NCI-H82 (cell line): ENCODE results near the gene GRK6.

Source experiments
- DNase-seq: peaks from one replicate; lab custom pipeline; 2025; lab: John Stamatoyannopoulos, UW

Gene GRK6

DNA sequence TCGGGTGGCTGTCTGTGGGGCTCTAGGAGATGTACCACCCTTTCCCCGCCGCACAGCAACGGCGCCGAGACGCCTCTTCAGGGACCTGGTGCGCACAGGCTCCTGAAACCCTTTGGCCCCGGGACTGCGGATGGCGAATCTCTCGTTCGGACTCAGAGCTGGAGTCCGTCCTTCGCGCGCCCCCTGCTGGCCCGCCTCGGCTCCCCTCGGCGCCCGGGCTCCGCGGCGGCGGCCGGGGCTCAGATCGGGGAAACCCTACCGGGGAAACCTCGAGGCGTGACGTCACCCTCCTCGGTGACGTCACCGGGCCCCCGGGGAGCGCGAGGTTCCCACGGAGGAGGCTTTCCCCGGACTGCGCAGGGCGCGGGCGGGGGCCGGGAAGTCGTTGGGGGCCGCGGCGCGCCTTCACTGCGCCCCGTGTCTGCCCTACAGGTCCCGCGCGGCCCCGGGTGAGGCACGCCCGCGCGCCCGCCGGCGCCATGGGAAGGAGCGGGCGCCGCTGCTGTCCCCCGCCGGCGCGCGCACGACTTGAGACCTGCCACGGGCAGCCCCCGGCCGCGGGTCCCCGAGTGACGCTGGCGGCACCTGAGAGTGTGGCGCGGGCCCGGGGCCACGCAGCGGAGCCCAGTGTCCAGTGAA, 28.0 kb downstream of the GRK6 start:
- DNase-seq: peak; percentile 88

DNA sequence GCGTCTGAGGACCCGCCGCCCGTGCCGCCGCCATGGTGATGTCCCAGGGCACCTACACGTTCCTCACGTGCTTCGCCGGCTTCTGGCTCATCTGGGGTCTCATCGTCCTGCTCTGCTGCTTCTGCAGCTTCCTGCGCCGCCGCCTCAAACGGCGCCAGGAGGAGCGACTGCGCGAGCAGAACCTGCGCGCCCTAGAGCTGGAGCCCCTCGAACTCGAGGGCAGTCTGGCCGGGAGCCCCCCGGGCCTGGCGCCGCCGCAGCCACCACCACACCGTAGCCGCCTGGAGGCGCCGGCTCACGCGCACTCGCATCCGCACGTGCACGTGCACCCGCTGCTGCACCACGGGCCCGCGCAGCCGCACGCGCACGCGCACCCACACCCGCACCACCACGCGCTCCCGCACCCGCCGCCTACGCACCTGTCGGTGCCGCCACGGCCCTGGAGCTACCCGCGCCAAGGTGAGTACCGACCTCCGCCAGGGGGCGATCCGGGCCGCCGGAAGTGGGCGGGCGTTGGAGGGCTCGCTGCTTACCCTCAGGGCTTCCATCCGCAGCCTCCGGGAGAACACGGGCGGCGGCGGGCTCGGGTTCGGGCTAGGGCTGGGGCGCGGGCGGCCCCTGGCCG, 28.7 kb downstream of the GRK6 start:
- peak; percentile 86 for DNase-seq

DNA sequence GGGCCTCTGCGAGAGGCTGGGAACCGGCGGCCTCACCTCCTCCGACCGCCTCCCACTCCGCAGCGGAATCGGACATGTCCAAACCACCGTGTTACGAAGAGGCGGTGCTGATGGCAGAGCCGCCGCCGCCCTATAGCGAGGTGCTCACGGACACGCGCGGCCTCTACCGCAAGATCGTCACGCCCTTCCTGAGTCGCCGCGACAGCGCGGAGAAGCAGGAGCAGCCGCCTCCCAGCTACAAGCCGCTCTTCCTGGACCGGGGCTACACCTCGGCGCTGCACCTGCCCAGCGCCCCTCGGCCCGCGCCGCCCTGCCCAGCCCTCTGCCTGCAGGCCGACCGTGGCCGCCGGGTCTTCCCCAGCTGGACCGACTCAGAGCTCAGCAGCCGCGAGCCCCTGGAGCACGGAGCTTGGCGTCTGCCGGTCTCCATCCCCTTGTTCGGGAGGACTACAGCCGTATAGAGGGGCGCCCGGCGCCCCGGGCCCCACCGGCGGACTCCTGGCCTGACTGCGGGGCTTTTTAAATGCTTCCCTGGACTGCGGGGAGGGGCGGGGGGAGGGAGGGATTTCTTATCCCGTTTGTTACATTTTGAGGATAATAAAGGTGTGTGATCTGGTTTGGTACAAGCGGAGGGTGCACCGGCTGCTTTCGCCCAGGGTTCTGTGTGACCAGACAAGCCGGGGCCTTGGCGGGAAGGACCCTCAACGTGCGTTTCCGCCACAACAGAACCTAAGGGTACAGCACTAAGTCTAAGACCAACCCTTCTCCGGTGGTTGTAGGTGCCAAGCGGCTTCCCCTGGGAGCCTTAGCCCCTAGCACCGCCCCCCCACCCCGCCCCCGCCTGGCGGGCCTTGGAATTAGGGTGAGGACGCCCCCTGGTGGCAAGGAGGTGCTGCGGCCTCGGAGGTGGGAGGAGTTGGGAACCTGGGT, 29.4 kb downstream of the GRK6 start:
- DNase-seq: peak; percentile 95

DNA sequence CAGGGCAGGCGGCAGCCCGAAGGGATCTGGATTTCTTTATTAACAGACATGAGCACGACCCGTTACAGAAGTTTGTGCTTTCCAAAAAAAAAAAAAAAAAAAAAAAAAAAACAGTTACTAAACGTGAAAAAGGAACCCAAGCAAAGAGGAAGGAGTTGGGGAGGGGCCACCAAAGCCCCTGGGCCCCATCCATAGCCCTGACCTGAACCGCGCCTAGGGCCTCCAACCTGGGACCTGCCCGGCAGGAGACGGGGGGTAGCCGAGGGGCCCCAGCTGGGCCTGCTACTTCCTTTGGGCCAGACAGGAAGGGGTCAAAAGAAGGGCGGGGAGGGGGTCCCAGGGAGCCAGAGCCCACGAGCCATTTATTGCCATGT, 30.1 kb downstream of the GRK6 start:
- no peak for DNase-seq

DNA sequence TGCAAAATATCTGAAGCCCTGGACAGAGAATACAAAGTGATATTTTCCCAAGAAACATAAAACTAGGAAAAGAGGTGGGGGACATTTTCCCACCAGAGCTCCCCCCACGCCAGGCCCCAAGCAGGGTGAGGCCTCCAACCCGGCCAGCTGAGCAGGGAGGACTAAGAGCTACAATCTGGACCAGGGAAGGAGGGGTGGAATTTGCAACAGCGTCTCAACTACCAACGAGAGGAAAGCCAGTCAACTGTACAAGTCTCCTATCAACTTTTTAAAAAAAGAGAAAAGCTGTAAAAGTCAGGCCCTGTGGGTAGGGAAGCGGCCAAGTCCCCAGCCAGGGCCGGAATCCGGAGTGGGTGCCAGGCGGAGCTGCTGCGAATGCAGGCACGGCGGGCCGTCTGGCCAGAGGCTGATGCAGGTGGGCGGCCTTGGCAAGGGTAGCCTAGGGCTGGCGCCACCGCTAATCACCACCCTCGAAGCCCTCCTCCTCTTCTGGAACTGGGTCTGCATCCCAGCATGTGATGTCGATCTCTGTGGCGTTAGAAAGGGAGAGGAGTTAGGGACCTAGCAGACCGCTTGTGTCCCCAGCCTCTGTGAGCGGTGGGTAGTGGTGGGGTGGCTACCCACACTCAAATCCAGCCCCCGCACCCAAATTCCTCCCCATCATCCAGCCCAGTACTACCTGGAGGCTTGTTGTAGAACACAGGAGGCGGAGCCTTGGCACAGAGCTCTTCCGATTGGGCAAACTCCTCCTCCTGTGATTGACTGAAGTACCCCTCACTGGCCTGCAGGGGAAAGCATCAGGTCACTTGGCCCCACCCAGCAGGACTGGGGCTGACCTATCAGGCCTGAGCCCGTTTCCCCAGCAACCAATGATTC, 30.7 kb downstream of the GRK6 start:
- peak; percentile 98 for DNase-seq

DNA sequence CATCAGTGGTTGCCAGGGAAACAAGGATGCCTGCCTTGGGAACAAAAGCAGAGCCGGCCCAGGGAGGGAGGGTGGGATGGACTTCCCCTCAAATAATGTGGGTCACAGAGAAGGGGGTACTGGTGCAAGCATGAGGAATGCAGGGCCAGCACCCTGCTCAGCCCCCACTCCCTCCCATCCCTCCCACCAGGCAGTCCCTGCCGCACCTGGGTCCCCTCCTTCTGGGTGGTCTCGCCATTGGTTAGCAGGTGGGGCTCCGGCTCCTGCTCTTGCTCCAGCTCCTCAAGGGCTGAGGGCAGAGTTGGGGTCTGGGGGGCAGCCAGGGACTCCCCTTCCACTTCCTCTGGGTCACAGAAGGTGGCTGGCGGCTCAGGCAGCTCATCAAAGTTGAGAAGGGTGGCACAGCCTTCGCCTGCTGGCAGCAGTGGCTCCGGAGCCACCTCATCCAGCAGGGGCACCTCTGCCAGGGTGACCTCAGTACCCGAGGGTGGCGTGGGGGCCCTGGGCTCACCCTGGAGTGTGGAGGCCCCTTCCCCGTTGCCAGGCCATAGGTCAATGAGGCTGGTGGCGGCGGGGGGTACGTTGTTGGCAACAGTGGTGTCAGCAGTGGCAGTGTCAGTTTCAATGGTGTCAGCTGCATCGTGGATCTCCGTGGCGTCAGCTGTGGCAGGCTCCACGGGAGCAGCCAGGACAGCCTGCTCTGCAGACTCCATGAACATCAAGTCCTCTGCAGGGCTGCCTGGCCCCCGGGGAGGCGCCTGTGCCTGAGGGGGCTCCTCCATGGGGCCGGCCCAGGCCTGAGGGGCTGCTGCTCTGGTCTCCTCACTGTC, 31.6 kb downstream of the GRK6 start:
- DNase-seq: no peak

DNA sequence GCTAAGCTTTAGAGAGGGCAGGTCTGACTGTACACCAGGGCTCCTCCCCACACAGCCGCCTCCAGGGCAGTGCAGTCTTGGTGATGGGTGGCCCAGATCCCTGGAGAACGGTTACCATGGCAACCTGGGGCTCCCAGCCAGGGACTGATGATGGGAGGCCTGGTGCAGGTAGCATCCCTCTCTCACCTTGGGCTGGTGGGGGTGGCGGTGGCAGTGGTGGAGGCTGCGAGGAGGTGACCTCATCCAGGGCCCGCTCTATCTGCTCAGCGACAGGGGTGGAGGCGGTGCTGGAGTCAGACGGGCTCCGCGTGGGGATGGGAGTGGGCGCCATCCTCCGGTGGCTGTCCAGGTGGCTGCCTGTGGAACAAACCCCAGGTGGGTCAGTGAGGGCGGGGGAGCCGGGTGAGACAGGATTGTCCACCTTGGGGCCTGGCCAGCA, 32.5 kb downstream of the GRK6 start:
- DNase-seq: peak; percentile 39

DNA sequence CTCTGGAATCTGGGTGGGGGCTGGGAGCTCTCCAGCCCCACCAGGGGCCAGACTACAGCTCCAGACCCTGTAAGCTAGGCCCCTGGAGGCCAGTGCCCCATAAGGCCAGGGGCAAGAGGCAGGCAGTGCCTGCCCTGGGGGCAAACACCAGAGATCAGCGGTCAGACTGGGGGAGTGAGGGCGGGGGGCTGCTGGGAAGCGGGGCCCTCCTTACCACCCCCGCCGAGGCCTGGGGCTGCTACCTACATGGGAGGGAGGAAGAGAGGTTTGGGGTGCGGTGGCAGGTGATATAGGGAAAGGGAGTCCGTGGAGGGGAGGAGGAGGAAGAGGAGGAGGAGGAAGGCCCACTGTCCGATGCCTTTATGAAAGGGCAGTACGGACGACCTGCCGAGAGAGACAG, 32.9 kb downstream of the GRK6 start:
- DNase-seq: no peak

DNA sequence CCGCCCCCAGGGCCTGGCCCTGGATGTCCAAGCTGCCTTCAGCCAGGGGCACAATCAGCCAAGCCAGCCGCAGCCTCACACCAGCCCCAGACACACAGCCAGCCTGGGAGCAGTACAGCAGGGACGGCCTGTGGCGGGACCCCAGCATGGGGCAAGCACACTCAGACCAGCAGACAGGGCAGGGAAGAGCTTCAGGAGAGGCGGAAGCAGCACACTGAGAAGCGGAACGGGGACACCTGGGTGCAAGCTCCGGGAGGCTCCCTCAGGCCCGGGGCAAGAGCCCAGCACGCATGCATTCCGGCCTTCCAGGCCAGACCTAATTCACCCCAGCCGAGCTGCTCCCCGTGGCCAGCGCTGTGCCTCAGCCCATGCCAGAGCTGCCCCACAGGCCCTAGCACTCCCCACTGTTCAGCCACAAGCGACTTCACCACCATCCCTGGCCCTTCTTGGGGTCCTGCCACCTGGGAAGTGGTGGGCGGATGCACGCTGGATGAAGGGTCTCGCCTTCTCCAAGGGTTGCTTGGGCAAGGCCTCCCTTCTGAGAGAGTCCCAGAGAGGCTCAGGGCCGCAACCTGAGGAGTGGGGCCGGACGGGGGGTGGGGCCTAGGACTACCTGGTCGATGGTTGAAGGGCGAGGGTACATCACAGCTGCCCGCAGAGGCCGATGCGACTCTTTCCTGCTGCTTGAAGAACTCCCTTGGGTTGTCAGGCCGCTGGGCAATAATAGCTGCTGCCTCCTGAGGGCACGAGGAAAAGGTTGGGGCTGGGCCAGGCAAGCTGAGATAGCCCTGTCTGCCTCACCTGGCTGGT, 33.5 kb downstream of the GRK6 start:
- no peak for DNase-seq

DNA sequence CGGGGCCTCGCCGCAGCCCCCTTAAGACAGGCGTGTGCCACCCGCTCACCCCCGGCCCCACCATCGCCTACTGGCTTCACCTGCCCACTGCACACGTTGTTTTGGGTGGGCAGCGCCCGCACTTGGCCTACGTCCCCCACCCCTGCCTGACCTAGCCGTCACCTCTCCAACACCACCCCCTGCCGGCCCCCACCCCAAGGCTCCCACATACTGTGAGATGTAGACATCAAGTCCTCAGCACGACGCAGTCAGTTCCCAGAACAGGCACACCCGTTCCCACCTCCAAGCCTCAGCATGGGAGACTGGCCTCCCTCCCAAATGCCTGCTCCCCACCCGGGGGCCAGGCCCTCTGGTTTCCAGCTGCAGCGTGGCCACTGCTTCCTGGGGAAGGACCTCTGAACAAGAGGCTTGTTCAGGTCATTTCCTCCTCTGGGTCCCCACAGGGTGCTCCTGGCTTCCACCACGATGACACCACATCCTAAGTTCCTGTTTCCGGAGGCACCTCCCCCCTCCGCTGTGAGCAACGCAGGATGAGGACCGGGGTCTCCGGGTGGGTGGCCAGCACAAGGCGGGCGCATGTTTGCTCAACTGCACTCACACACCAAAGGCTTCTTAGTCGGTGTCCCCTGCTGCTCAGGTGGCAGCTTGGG, 35.7 kb downstream of the GRK6 start:
- DNase-seq: no peak

DNA sequence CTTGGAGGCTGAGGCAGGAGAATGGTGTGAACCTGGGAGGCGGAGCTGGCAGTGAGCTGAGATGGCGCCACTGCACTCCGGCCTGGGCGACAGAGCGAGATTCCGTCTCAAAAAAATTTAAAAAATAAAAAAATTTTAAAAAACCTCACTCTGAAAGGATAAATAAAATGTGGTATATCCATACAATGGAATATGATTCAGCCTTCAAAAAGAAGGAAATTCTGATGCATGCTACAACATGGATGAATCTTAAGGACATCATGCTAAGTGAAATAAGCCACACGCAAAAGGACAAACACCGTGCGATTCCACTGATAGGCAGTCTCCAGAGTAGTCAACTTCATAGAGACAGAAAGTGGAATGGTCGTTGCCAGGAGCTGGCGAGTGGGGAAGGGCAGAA, 38.6 kb downstream of the GRK6 start:
- DNase-seq: no peak

DNA sequence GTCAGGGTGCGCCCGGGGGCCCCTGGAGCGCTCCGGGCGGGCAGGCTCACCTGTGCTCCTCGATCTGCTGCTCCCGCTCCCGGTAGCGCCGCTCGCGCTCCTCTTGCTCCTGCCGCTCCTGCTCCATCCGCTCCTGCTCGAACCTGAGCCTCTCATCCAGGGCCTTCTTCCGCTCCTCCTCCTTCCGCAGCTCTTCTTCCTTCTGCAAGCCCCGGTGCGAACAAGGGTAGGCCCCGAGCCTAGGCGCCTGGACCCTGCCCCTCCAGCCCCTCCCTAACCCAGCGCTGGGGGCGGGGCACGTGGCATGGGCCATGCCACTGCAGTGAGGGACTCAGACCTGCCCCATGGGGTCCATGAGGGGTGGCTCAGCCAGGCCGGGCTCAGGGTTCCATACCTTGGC, 40.4 kb downstream of the GRK6 start:
- no peak for DNase-seq

DNA sequence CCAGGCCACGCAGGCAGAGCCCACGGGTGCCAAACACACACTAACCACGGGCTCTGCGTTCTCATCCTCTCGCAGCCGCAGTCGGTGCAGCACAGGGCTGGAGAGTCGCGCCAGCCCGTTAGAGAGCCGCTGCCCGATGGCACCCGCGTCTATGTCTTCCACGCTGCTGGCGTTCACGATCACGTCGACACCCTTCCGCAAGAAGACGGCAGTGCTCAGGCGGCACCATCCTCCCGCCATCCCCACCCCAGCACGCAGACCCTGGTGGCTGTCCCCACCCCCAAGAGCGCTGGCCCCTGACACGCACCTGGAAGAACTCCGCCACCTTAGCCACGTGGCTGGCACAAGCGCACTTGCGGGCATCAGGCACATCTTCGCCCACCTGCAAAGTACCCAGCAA, 41.0 kb downstream of the GRK6 start:
- no peak for DNase-seq

DNA sequence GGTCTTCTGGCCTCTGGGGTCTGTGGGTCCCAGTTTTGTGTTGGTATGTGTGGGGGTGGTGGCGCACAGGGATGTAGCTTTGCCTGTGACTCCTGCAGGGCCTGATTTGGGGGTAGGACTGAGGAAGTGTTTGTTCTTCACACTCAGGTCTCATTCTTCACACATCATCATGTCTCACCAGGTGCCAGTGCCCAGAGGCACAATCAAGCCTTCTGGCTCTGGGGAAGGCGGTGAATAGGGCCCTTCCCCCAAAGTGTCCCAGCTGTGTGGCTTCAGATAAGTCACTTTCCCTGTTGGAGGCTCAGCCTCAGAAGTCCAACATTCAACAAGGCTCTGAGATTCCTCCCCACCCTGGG, 41.8 kb downstream of the GRK6 start:
- no peak for DNase-seq

DNA sequence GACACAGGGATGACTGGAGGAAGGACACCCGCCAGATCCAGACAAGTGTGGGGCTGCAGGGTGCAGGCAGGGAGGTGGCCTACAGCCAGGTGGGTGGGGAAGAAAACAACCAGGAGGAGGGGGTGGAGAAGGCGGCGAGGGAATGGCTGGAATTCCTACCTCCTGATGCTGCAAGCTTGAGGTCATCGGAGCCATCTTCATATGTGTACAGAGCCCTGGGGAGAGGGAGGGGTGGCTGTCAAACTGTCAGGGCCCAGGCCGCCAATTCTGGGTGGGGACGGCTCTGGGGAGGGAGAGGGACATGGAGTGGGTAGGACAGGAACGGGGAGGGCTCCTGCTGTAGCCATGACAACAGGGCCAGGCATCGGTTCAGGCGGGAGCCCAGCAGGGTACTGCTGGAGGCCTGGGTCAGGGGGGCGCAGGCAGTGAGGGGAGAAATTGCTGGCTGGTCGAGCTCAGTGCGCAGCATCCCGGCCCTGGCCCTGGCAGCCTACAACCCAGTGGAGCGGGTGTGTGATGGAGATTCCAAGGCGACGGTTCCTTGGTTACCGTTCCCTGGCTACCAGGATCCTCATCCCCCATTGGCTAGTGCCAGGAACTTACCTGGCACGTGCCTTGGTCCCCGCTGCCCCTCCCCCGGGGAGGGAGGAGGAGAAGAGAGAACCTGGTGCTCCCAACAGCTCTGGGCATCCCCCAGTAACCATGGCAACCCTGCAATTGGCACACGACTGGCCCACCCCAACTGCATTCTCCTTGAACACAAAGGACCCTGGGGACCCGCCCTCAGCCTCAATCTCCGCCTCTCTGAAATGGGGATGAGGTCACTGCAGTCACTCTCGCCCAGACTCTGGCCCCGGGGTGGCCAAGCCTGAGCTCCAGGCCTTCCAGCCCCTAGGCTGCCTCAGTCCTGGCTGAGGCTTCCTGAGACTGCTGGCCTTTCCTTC, 42.5 kb downstream of the GRK6 start:
- DNase-seq: no peak

DNA sequence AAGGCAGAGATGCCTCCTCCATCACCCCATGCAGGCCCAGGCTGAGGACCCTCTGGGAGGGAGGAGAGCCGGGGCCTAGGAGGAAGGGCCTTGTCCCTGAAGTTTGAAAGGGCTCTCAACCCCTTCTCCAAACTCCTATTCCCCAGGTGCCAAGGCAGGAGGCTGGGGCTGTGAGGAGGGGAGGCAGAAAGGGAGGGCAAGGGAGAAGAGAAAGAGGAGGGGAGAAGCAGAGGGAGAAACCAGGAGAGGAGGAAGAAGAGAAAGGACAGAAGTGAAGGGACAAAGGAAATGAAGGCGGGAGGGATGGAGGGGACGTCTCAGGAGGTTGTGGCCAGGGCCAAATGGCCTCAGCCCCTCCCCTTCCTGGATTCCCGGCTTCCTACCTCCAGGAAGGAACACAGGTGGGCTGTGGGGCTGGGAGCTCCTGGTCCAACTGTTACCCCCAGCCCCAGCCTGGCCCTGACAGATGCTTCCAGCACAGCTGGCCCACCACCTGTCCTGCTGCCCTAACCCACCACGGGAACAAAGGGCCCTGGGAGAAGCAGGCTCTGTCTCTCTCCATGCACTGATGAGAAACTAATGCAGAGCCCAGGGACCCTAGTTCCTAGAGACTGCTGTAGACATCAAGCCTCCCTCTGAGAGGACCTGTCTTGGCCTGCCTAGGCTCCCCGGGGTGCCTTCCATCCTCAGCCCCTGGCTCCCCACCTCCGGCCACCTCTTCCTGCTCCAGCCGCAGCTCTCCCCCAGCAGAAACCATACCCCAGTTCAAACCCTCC, 43.5 kb downstream of the GRK6 start:
- DNase-seq: peak; percentile 27

DNA sequence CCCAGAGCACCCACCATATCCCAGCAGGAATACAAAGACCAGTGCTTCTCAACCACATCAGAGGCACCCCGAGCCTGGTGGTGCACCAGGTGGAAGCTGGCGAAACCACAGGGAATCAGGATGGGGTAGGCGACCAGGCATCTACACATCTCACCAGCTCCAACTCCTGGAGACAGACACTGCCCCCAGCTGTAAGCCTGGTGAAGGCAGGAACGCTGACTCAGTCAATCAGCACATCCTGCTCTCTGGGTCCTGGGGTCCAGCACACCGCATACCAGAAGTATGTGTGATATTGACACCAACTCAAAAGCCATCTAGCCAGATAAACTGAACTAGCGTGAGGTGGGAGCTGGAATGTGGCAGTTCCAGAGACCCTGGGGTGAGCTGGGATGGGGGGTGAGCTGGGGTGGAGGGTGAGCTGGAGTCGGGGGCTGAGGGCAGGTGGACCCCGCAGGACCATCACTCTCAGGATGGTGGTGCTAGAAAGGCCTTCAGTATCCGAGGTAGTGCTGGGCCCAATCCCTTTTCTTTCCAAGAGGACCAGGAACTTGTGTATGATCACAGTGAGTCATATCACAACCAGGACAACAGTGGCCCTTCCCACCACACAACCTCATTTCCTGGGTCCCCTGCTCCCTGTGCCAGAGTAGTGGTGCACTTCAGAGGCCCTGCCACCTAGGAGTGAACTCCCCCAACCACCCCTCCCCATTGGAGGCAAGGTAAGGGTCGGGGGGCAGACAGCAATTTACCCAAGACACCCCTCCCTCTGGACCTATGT, 44.5 kb downstream of the GRK6 start:
- no peak for DNase-seq
